Heart left ventricle (tissue), 13 donors: ENCODE results near the gene MIER1.

ENCODE experiments used
- POLR2A ChIP-seq, 2 donors: fragments of 450-650 bp; IDR thresholded peaks; one replicate each; pipeline ENCODE4 v1.6.1; 2017; ENCODE audit warnings: antibody characterized with exemption in 2 of 2, mild to moderate bottlenecking in 2 of 2, moderate library complexity in 2 of 2
- TF ChIP-seq, protein P1 (sequence below), 12 donors: fragments of 200-600 bp; sonication (generic) in 4 of 12; IDR thresholded peaks; one replicate each; pipeline versions ENCODE4 v1.5.0 to v1.8.0; 2018 to 2022; ENCODE audit warnings: antibody characterized with exemption in 12 of 12, mild to moderate bottlenecking in 5 of 12
- donor health status: ischemic (EF 13 %, LVEDD 7.1; RV severe dilation, severe dysfunction).
- donor health status: DM: no; HTN: yes; CAD: no.
- donor health status: DM: no; HTN: no; CAD: no.
- donor health status: ischemic (EF 25% LVEDD 6.9; RV normal size, moderate dysfunction).
- donor health status: ischemic (EF 25% LVEDD 5.7; RV mildly dilated, moderate dysfunction).
- donor health status: ischemic (EF 35%, LVEDD 5.7; RV mildly dilated, moderate dysfunction).
- donor health status: nonischemic (EF 11% LVEDD 7.7; RV severe dilation, severe dysfunction).
- donor health status: DM: yes; HTN: yes; CAD: no.
- donor health status: PGD.
- donor health status: ischemic (EF 29% LVEDD 5.4; RV normal size, mild dysfunction).
- donor health status: nonischemic (EF 23%, LVEDD 6.1; RV moderate dilation, normal function).

DNA sequence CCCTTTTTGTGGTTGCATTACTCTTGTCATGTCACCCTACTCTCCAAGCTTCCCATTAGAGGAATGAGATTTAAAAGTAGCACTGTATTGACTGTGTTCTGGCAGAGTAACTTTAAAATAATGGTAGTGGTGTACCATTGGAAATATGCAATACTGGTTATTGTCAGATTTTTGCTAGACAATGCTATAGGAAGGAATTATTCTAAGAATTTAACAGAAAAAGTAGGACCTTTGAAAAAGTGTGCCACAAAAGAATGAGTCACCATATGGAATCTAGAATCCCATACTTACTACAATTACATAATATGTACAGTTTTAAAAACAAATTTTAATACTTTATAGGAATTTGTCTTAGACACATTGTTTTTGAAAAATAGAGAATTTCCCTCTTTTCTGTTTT, 13.8 kb downstream of the MIER1 start:
- TF ChIP-seq, protein P1, sequence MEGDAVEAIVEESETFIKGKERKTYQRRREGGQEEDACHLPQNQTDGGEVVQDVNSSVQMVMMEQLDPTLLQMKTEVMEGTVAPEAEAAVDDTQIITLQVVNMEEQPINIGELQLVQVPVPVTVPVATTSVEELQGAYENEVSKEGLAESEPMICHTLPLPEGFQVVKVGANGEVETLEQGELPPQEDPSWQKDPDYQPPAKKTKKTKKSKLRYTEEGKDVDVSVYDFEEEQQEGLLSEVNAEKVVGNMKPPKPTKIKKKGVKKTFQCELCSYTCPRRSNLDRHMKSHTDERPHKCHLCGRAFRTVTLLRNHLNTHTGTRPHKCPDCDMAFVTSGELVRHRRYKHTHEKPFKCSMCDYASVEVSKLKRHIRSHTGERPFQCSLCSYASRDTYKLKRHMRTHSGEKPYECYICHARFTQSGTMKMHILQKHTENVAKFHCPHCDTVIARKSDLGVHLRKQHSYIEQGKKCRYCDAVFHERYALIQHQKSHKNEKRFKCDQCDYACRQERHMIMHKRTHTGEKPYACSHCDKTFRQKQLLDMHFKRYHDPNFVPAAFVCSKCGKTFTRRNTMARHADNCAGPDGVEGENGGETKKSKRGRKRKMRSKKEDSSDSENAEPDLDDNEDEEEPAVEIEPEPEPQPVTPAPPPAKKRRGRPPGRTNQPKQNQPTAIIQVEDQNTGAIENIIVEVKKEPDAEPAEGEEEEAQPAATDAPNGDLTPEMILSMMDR (IDR thresholded peaks at IDR 0.05): no peak
- TF ChIP-seq POLR2A (IDR thresholded peaks at IDR 0.05): no peak
